ENCODE results near the gene MALT1. TPM values are rescaled to one million over a fixed set of nuclear protein-coding genes. Genes with fewer than 3 reads are reported as not detected.

The MALT1 gene
- total RNA-seq, 4 donors from 2014 or later: 40.1 to 48.9 (median 44.4) TPM

DNA sequence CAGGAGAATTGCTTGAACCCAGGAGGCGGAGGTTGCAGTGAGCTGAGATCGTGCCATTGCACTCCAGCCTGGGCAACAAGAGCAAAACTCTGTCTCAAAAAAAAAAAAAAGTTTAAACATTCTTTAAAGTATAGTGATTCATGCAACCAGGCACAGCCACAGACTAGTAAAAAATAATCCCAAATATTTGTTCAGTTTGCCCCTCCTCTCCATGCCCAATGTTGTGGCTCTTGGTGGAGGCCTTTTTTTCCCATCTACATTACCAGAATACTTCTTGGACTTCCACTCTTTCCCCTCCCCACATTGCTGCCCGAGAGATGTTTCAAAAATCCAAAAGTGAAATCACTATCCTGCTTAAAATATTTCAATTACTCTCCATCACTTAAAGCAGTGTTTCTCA is 5.1 kb upstream of the MALT1 start:
- no peak overlapping the region for H3K4me3 ChIP-seq (ENCODE audit: low read depth, poor library complexity, severe bottlenecking)
- DNase-seq (ENCODE audit: low spot score in 2 of 2): no peak
- intact Hi-C loops (cut with DNase I; ENCODE audit: low total_unique reads): no loop called here
- TF ChIP-seq, protein P1, sequence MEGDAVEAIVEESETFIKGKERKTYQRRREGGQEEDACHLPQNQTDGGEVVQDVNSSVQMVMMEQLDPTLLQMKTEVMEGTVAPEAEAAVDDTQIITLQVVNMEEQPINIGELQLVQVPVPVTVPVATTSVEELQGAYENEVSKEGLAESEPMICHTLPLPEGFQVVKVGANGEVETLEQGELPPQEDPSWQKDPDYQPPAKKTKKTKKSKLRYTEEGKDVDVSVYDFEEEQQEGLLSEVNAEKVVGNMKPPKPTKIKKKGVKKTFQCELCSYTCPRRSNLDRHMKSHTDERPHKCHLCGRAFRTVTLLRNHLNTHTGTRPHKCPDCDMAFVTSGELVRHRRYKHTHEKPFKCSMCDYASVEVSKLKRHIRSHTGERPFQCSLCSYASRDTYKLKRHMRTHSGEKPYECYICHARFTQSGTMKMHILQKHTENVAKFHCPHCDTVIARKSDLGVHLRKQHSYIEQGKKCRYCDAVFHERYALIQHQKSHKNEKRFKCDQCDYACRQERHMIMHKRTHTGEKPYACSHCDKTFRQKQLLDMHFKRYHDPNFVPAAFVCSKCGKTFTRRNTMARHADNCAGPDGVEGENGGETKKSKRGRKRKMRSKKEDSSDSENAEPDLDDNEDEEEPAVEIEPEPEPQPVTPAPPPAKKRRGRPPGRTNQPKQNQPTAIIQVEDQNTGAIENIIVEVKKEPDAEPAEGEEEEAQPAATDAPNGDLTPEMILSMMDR (IDR thresholded peaks at IDR 0.05): no peak
- TF ChIP-seq POLR2A (IDR thresholded peaks at IDR 0.05): no peak
- 87 to 92% methylated on average over 3 of the region's 3 CpGs for WGBS, 2 donors

DNA sequence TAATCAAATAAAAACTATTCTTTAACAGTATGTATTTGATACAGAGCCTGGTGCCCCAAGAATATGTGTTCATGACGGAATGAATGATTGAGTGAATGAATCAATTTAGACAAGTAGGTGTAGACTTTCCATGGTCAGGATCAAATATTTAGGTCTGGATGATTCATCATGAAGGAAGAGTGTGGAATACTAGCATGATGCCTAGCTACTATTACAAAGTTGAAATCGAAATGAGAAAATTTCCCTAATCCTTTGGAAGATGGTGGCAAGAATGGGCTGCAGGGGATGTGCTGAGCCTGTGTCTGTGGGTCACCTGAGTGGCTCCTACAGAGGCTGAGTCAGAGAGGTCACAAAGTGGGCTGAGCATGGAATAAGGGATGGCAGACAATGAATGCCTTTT is 3.1 kb upstream of the MALT1 start:
- intact Hi-C loops (cut with DNase I; ENCODE audit: low total_unique reads): no loop called here
- WGBS, 2 donors: 85 to 98% methylated on average over 2 of the region's 2 CpGs

DNA sequence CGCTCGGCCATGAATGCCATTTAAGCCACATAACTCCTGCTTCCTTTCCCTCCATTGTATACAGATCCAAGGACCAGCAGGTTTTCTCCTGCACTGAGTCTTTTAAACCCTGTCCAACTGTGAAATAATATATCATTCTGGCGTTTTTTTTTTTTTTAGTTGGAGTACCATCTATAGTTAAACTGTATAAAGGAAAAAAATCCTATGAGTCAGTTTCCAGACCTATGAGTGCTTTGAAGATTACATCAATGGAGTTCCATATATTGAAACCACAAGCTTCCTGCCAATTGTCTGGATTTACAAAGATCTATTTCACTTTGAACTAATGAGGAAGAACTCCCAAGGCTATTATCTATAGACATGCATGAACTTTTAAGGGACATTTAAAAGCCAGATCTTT is 2.4 kb upstream of the MALT1 start:
- 40 to 48% methylated on average over 3 of the region's 3 CpGs for WGBS, 2 donors
- H3K4me3 ChIP-seq (ENCODE audit: low read depth, poor library complexity, severe bottlenecking): no peak overlapping the region
- intact Hi-C loops (cut with DNase I; ENCODE audit: low total_unique reads): no loop called here
- no peak for TF ChIP-seq POLR2A (IDR thresholded peaks at IDR 0.05)
- TF ChIP-seq, protein P1 (IDR thresholded peaks at IDR 0.05): no peak
- no peak for DNase-seq (ENCODE audit: low spot score in 2 of 2)

More for the DNA sequence above, 3.1 kb upstream of the MALT1 start:
- DNase-seq (ENCODE audit: low spot score in 2 of 2): no peak
- TF ChIP-seq, protein P1 (IDR thresholded peaks at IDR 0.05): no peak
- TF ChIP-seq POLR2A (IDR thresholded peaks at IDR 0.05): no peak
- no peak overlapping the region for H3K4me3 ChIP-seq (ENCODE audit: low read depth, poor library complexity, severe bottlenecking)

- WGBS, 2 donors: 40 to 46% methylated on average over 11 of the region's 11 CpGs
- no peak overlapping the region for H3K4me3 ChIP-seq (ENCODE audit: low read depth, poor library complexity, severe bottlenecking)
- DNase-seq (ENCODE audit: low spot score in 2 of 2): no peak
- TF ChIP-seq, protein P1 (IDR thresholded peaks at IDR 0.05): no peak
- TF ChIP-seq POLR2A (IDR thresholded peaks at IDR 0.05): no peak
- intact Hi-C loops (cut with DNase I; ENCODE audit: low total_unique reads): no loop called here
Measured at GRCh38 chr18:58669731-58670378, 1.4 kb upstream of the MALT1 start.

- intact Hi-C loops (cut with DNase I; ENCODE audit: low total_unique reads): no loop called here
- peak overlapping the region; percentile 40 for H3K4me3 ChIP-seq (ENCODE audit: low read depth, poor library complexity, severe bottlenecking)
- TF ChIP-seq, protein P1 (IDR thresholded peaks at IDR 0.05): no peak
- no peak for TF ChIP-seq POLR2A (IDR thresholded peaks at IDR 0.05)
- DNase-seq (ENCODE audit: low spot score in 2 of 2): no peak
- WGBS, 2 donors: 13% methylated on average over 23 to 26 of the region's 27 CpGs
Measured at GRCh38 chr18:58670404-58671110, 708 bp upstream of the MALT1 start.

Data from lower leg skin (tissue), 4 donors.